Osteocyte (in vitro differentiated cells): Measurements from ENCODE around the gene CXCL14. TPM values are rescaled to one million over a fixed set of nuclear protein-coding genes. Genes with fewer than 3 reads are reported as not detected.
A peak's percentile ranks its signal among the peaks of the same experiment; 100 is the strongest.

Experiments used
- DNase-seq: peaks from one replicate; pipeline ENCODE4 v3.0.0; 2021; ENCODE audit warnings: mixed read lengths; ENCODE audit not compliant: unreplicated experiment; ENCODE audit errors: extremely low spot score
- H3K27ac Mint-ChIP-seq: one replicate; pipeline ENCODE4 v1.8.0; 2021; ENCODE audit warnings: mild to moderate bottlenecking, mixed read lengths; ENCODE audit not compliant: unreplicated experiment
- H3K27me3 Mint-ChIP-seq: one replicate; pipeline ENCODE4 v1.8.0; 2021; ENCODE audit warnings: mixed read lengths; ENCODE audit not compliant: unreplicated experiment
- H3K36me3 Mint-ChIP-seq: one replicate; pipeline ENCODE4 v1.8.0; 2021; ENCODE audit warnings: mixed read lengths; ENCODE audit not compliant: unreplicated experiment
- H3K4me1 Mint-ChIP-seq: one replicate; pipeline ENCODE4 v1.8.0; 2021; ENCODE audit warnings: mixed read lengths; ENCODE audit not compliant: unreplicated experiment
- H3K4me3 Mint-ChIP-seq: one replicate; pipeline ENCODE4 v1.8.0; 2021; ENCODE audit warnings: mild to moderate bottlenecking, moderate library complexity, mixed read lengths; ENCODE audit not compliant: unreplicated experiment
- H3K9me3 Mint-ChIP-seq: one replicate; pipeline ENCODE4 v1.8.0; 2021; ENCODE audit warnings: mixed read lengths; ENCODE audit not compliant: unreplicated experiment
- CTCF ChIP-seq: fragments of 200-600 bp; sonication (generic); IDR thresholded peaks from 2 replicates; pipeline ENCODE4 v1.5.0; 2021; ENCODE audit warnings: antibody characterized with exemption, mild to moderate bottlenecking, moderate library complexity
- total RNA-seq: library from RNA; stranded (reverse); gene quantifications from 2 replicates; pipeline ENCODE4 v1.2.1, GENCODE V29; 2021

Gene CXCL14
- total RNA-seq, 1 donor from 2014 or later, result 0.16 TPM

GRCh38 chr5:135526924-135527323 lies 51.9 kb downstream of the CXCL14 start:
- H3K36me3 Mint-ChIP-seq, result no peaks in the 10 kb centered on the region
- TF ChIP-seq CTCF, result no peak
- DNase-seq, result peak; percentile 23
- H3K27ac Mint-ChIP-seq, result no peak overlapping the region
- H3K4me1 Mint-ChIP-seq, result no peaks in the 10 kb centered on the region
- H3K27me3 Mint-ChIP-seq, result peaks cover 87% of the 10 kb centered on the region
- no peaks in the 10 kb centered on the region for H3K9me3 Mint-ChIP-seq
- H3K4me3 Mint-ChIP-seq, result no peak overlapping the region

- H3K27ac Mint-ChIP-seq, result no peak overlapping the region
- no peaks in the 10 kb centered on the region for H3K36me3 Mint-ChIP-seq
- peaks cover 87% of the 10 kb centered on the region for H3K27me3 Mint-ChIP-seq
- TF ChIP-seq CTCF, result no peak
- peaks cover 7% of the 10 kb centered on the region for H3K9me3 Mint-ChIP-seq
- H3K4me3 Mint-ChIP-seq, result no peak overlapping the region
- H3K4me1 Mint-ChIP-seq, result no peaks in the 10 kb centered on the region
- DNase-seq, result no peak
Observed at GRCh38 chr5:135521964-135522363, 56.8 kb downstream of the CXCL14 start.

Other genes starting within 250 kb of the CXCL14 start
- 123 and 126 TPM in 2 replicates for gene MACROH2A1, start 179.8 kb downstream of the CXCL14 start, total RNA-seq
- not detected in 2 replicates for gene DCANP1, start 131.6 kb downstream of the CXCL14 start, total RNA-seq
- gene TIFAB, start 126.6 kb downstream of the CXCL14 start, total RNA-seq, result not detected in 2 replicates
- gene NEUROG1, start 43.0 kb downstream of the CXCL14 start, total RNA-seq, result not detected in 2 replicates